Lung (tissue), 12 donors: ENCODE data around the gene GATAD2A. TPM values are rescaled to one million over a fixed set of nuclear protein-coding genes. Genes with fewer than 3 reads are reported as not detected.

Experiments used
- ATAC-seq: fragments of 200-7000 bp; cut with Tn5 transposase; one replicate; pipeline ENCODE4 v1.9.1; 2020; ENCODE audit warnings: moderate number of reproducible peaks; ENCODE audit not compliant: insufficient read depth, low FRiP score
- DNase-seq, 3 donors: peaks; one replicate each; pipeline ENCODE4 v3.0.0-alpha.2; 2013 to 2017
- H3K27ac ChIP-seq, 2 donors: one replicate each; pipeline ENCODE4 v1.5.1; 2013; ENCODE audit warnings: mild to moderate bottlenecking in 2 of 2, moderate library complexity in 2 of 2, control low read depth in 1 of 2, inconsistent platforms in 1 of 2, low read depth in 1 of 2, low read length in 1 of 2
- H3K27me3 ChIP-seq, 3 donors: one replicate each; pipeline ENCODE4 v1.5.1; 2013; ENCODE audit warnings: low read length in 2 of 3; ENCODE audit not compliant: control insufficient read depth in 3 of 3, insufficient read depth in 3 of 3
- H3K36me3 ChIP-seq, 4 donors: one replicate each; pipeline ENCODE4 v1.5.1; 2013; ENCODE audit warnings: low read length in 4 of 4, mild to moderate bottlenecking in 1 of 4, moderate library complexity in 1 of 4; ENCODE audit not compliant: control insufficient read depth in 4 of 4, insufficient read depth in 4 of 4
- H3K4me1 ChIP-seq, 5 donors: one replicate each; pipeline ENCODE4 v1.5.1; 2013; ENCODE audit warnings: low read length in 5 of 5, mild to moderate bottlenecking in 2 of 5, moderate library complexity in 1 of 5; ENCODE audit not compliant: control insufficient read depth in 5 of 5, insufficient read depth in 5 of 5
- H3K4me3 ChIP-seq: one replicate; pipeline ENCODE4 v1.5.1; 2013; ENCODE audit warnings: mild to moderate bottlenecking, control low read depth, moderate library complexity
- H3K9ac ChIP-seq, 2 donors: one replicate each; pipeline ENCODE4 v1.5.1; 2013; ENCODE audit warnings: low read length in 2 of 2, control low read depth in 1 of 2; ENCODE audit not compliant: insufficient read depth in 1 of 2
- H3K9me3 ChIP-seq, 4 donors: one replicate each; pipeline ENCODE4 v1.5.1; 2013; ENCODE audit warnings: low read length in 3 of 4, mild to moderate bottlenecking in 1 of 4, moderate library complexity in 1 of 4; ENCODE audit not compliant: control insufficient read depth in 4 of 4, insufficient read depth in 3 of 4
- CTCF ChIP-seq: IDR thresholded peaks from 2 replicates; pipeline ENCODE4 v1.5.1; 2012; ENCODE audit warnings: mild to moderate bottlenecking; ENCODE audit errors: control extremely low read depth, extremely low read depth
- WGBS, 2 donors: extraction: QIAGEN DNeasy Blood & Tissue Kit; methylation state at CpG; one replicate each; pipeline ENCODE4 v1.1.7; 2013; 5-methylcytosine and 5-hydroxymethylcytosine counted together
- polyA plus RNA-seq, 2 donors: library from polyadenylated mRNA; stranded (reverse); fragments of 200-250 nt; gene quantifications; one replicate each; pipeline ENCODE4 v1.2.1, GENCODE V29; 2013
- total RNA-seq, 2 donors: library from RNA; depleted of rRNA in 1 of 2; stranded (reverse); fragments of >200 nt in 1 of 2; gene quantifications; one replicate each; pipeline ENCODE4 v1.2.1, GENCODE V29; 2014 to 2021
- donor health status: control.
- donor health status: control.
- donor health status: Bipolar disorder and iron deficiency.
- donor health status: healthy.
- donor health status: DM: yes; HTN: yes; CAD: no.

GATAD2A gene
- total and polyA plus RNA-seq, 4 donors, result 30.6 to 93.7 (median 37.4) TPM

DNA sequence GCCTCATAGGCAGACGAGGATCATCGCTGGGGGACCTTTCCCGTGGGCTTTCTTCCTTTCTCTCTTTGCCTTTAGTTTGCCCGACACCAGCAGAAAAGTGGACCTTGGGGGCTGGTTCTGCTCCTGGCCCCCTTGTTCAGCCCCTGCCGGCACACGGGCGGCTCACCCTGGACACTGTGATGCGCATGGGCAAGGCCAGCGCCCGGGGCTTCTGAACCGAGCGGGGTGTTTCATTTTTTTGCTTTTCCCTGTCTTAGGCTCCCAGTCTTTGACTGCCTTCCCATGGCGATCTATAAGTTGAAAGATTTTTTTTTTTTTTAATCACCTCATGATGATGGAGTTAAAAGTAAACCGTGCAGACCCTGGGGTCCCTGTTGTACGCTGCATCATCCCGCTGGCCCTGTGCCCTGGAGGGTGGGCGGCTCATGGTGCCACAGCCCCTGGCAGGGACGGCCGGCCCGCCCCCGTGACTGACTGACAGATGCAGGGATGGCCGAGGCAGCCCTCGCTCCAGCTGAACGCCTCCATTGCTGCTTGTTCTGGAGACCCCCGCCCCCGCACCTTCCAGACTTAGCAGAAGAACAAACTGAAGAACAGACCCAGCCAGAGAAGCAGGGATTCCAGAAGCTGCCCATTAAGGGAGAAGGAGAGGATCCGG, 100.3 kb downstream of the GATAD2A start:
- Histone ChIP-seq H3K4me1 (no peaks in the 10 kb centered on the region), H3K36me3 (peaks cover 13 to 53% (median 32%) of the 10 kb centered on the region in 4 donors), H3K9me3 (no peaks in the 10 kb centered on the region), H3K4me3 (no peak overlapping the region), H3K27ac (no peak overlapping the region), H3K27me3 (no peaks in the 10 kb centered on the region), H3K9ac (no peak overlapping the region)
- ATAC-seq, result no peak
- no peak for DNase-seq
- WGBS, 2 donors, result 93 to 96% methylated on average over 25 to 27 of the region's 27 CpGs
- no peak for TF ChIP-seq CTCF

- Histone ChIP-seq H3K9me3 (no peaks in the 10 kb centered on the region), H3K27ac (no peak overlapping the region), H3K4me1 (no peaks in the 10 kb centered on the region), H3K27me3 (no peaks in the 10 kb centered on the region), H3K9ac (no peak overlapping the region), H3K4me3 (no peak overlapping the region), H3K36me3 (peaks cover 10 to 46% (median 24%) of the 10 kb centered on the region in 4 donors)
- WGBS, 2 donors, result 94 to 95% methylated on average over 12 of the region's 12 CpGs
- ATAC-seq, result no peak
- DNase-seq, result no peak
- no peak for TF ChIP-seq CTCF
Measured at GRCh38 chr19:19506592-19506991, 101.1 kb downstream of the GATAD2A start.

DNA sequence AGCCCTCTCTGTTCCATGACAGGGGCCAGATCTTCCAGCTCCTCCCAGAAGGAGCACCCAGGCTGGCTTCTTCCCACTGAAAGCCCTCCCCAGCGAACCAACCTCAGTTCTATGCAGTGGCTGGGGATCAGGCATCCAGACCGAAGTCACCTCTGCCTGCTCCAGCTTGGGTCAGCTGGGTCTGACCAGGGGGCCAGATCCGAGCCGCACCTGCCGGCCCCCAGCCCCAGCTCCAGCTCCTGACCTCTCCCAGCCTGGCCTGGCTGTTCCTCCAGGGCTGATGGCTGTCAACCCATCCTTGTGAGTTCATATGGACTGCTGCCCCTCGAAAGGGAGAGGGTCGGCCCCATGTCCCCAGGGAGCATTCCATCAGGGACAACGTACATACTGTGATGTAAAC, 101.9 kb downstream of the GATAD2A start:
- Histone ChIP-seq H3K9me3 (no peaks in the 10 kb centered on the region), H3K4me3 (no peak overlapping the region), H3K4me1 (no peaks in the 10 kb centered on the region), H3K27ac (no peak overlapping the region), H3K9ac (no peak overlapping the region), H3K27me3 (no peaks in the 10 kb centered on the region), H3K36me3 (peaks cover 9 to 39% (median 22%) of the 10 kb centered on the region in 4 donors)
- 90 to 97% methylated on average over 8 of the region's 8 CpGs for WGBS, 2 donors
- DNase-seq (no peak), ATAC-seq (no peak)
- no peak for TF ChIP-seq CTCF

GRCh38 chr19:19508217-19508616, 102.7 kb downstream of the GATAD2A start:
- no peak overlapping the region for H3K4me3 ChIP-seq
- no peaks in the 10 kb centered on the region for H3K9me3 ChIP-seq
- peaks cover 9 to 30% (median 16%) of the 10 kb centered on the region in 4 donors for H3K36me3 ChIP-seq
- H3K27ac ChIP-seq, result no peak overlapping the region
- H3K27me3 ChIP-seq, result no peaks in the 10 kb centered on the region
- DNase-seq (no peak), ATAC-seq (no peak)
- no peak overlapping the region for H3K9ac ChIP-seq
- no peaks in the 10 kb centered on the region for H3K4me1 ChIP-seq
- 84 to 86% methylated on average over 11 of the region's 11 CpGs for WGBS, 2 donors
- no peak for TF ChIP-seq CTCF
